Central memory CD4-positive, alpha-beta T cell (primary cell): ENCODE measurements around the gene CACNB4.
"Not testable (repeated sequence)": the region's sequence is repeated elsewhere in the genome, so short reads cannot be mapped to it uniquely, and the experiment has no call there.

Source experiments
- DNase-seq: peaks from one replicate; pipeline ENCODE4 v3.0.0; 2022

The CACNB4 gene

GRCh38 chr2:151973013-151973900 is 125.6 kb downstream of the CACNB4 start:
- no peak for DNase-seq

- no peak for DNase-seq
Observed at GRCh38 chr2:151972241-151973012, 126.4 kb downstream of the CACNB4 start.

GRCh38 chr2:151971301-151972051 is 127.4 kb downstream of the CACNB4 start:
- DNase-seq = no peak

- DNase-seq = no peak
Observed at GRCh38 chr2:151968770-151969470, 129.9 kb downstream of the CACNB4 start.

GRCh38 chr2:151967829-151968722 is 130.8 kb downstream of the CACNB4 start:
- no peak for DNase-seq

- DNase-seq = no peak
Observed at GRCh38 chr2:151965884-151966283, 133.0 kb downstream of the CACNB4 start.

GRCh38 chr2:151961558-151961957 is 137.3 kb downstream of the CACNB4 start:
- no peak for DNase-seq

GRCh38 chr2:151959238-151959637 is 139.6 kb downstream of the CACNB4 start:
- no peak for DNase-seq

GRCh38 chr2:151953467-151953866 is 145.4 kb downstream of the CACNB4 start:
- DNase-seq = no peak

GRCh38 chr2:151952691-151953456 is 146.0 kb downstream of the CACNB4 start:
- DNase-seq = no peak

GRCh38 chr2:151947813-151948165 is 151.1 kb downstream of the CACNB4 start:
- no peak for DNase-seq

GRCh38 chr2:151946899-151947812 is 151.7 kb downstream of the CACNB4 start:
- DNase-seq = no peak

GRCh38 chr2:151946250-151946884 is 152.5 kb downstream of the CACNB4 start:
- no peak for DNase-seq

GRCh38 chr2:151945602-151946001 is 153.2 kb downstream of the CACNB4 start:
- DNase-seq = no peak

GRCh38 chr2:151945186-151945585 is 153.7 kb downstream of the CACNB4 start:
- no peak for DNase-seq

GRCh38 chr2:151943461-151943860 is 155.4 kb downstream of the CACNB4 start:
- DNase-seq = no peak

GRCh38 chr2:151942540-151943205 is 156.2 kb downstream of the CACNB4 start:
- not testable (repeated sequence) for DNase-seq

GRCh38 chr2:151937966-151938365 is 160.9 kb downstream of the CACNB4 start:
- no peak for DNase-seq
